ENCODE data around the gene MOSMO.

DNA sequence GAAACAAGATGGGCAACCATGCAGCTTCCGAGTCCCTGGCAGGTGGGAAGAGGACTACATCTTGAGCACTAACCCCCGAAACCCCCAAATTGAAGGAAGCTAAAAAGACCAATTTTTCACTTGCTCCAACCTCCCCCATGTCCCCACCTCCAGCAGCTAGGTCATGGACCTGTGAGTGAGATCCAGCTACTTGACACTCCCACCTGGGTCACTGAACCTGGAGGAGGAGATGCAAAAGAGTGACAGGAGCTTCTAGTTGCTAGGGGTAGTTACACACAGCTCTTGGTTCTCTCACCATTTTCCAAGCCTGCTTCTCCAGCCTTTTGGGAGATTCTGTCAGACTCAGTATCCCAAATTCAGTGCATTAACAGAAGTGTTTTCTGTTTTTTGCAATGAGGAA, 18.2 kb upstream of the MOSMO start:
- TF ChIP-seq, protein P1, sequence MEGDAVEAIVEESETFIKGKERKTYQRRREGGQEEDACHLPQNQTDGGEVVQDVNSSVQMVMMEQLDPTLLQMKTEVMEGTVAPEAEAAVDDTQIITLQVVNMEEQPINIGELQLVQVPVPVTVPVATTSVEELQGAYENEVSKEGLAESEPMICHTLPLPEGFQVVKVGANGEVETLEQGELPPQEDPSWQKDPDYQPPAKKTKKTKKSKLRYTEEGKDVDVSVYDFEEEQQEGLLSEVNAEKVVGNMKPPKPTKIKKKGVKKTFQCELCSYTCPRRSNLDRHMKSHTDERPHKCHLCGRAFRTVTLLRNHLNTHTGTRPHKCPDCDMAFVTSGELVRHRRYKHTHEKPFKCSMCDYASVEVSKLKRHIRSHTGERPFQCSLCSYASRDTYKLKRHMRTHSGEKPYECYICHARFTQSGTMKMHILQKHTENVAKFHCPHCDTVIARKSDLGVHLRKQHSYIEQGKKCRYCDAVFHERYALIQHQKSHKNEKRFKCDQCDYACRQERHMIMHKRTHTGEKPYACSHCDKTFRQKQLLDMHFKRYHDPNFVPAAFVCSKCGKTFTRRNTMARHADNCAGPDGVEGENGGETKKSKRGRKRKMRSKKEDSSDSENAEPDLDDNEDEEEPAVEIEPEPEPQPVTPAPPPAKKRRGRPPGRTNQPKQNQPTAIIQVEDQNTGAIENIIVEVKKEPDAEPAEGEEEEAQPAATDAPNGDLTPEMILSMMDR (IDR thresholded peaks at IDR 0.05; ENCODE audit: low read depth, low read length, poor library complexity, severe bottlenecking), result no peak
- TF ChIP-seq EZH2phosphoT487 (IDR thresholded peaks at IDR 0.05; ENCODE audit: borderline replicate concordance, low read length), result no peak
